PC-9 (cell line): Measurements from ENCODE around the gene FGF12. TPM values are rescaled to one million over a fixed set of nuclear protein-coding genes. Genes with fewer than 3 reads are reported as not detected.

Experiments
- BruUV-seq: library from RNA; stranded (reverse); fragments of 400-500 nt; replicated peaks from 2 replicates; lab custom pipeline; 2021; lab: Mats Ljungman, UMichigan
- CTCF ChIA-PET: fragments of 300-600 bp; sonication (Branson Sonifier 250); formaldehyde crosslinking; loops from one replicate; lab custom pipeline; 2022; ENCODE audit warnings: antibody characterized with exemption; lab: Charles Lee
- POLR2A ChIA-PET: fragments of 300-600 bp; sonication (Branson Sonifier 250); formaldehyde crosslinking; loops from one replicate; lab custom pipeline; 2022; ENCODE audit warnings: antibody characterized with exemption; ENCODE audit not compliant: unreplicated experiment; lab: Charles Lee
- DNase-seq, 2 experiments: peaks; one replicate each; pipeline versions ENCODE4 v3.0.0 to v3.0.0-alpha.2; 2015 to 2022; ENCODE audit warnings: mixed read lengths in 1 of 2
- H2AFZ ChIP-seq: fragments of 200-600 bp; sonication (generic); 2 replicates; pipeline ENCODE4 v1.8.1; 2017; ENCODE audit warnings: antibody characterized with exemption
- H3F3A ChIP-seq: fragments of 200-600 bp; sonication (generic); 2 replicates; pipeline ENCODE4 v1.8.1; 2017; ENCODE audit warnings: antibody characterized with exemption, mild to moderate bottlenecking, low read depth; ENCODE audit not compliant: insufficient read depth
- H3K27ac ChIP-seq: fragments of 200-600 bp; sonication (generic); 2 replicates; pipeline ENCODE4 v1.6.1; 2016; ENCODE audit warnings: mixed run types
- H3K27me3 ChIP-seq: fragments of 200-600 bp; sonication (generic); 2 replicates; pipeline ENCODE4 v1.6.1; 2016; ENCODE audit warnings: low read depth, mixed run types; ENCODE audit not compliant: insufficient read depth
- H3K36me3 ChIP-seq: fragments of 200-600 bp; sonication (generic); 2 replicates; pipeline ENCODE4 v1.6.1; 2016; ENCODE audit warnings: low read depth, mixed run types
- H3K4me1 ChIP-seq: fragments of 200-600 bp; sonication (generic); replicated peaks from 2 replicates; pipeline ENCODE4 v1.6.1; 2016; ENCODE audit warnings: mixed run types; ENCODE audit not compliant: insufficient read depth
- H3K4me2 ChIP-seq: fragments of 200-600 bp; sonication (generic); 2 replicates; pipeline ENCODE4 v1.6.1; 2017; ENCODE audit warnings: mixed run types
- H3K4me3 ChIP-seq: fragments of 200-600 bp; sonication (generic); 2 replicates; pipeline ENCODE4 v1.6.1; 2016; ENCODE audit warnings: mixed run types
- H3K79me2 ChIP-seq: fragments of 200-600 bp; sonication (generic); 2 replicates; pipeline ENCODE4 v1.6.1; 2017; ENCODE audit warnings: low read depth, mixed run types
- H3K9me2 ChIP-seq: fragments of 200-600 bp; sonication (generic); 2 replicates; pipeline ENCODE4 v1.8.1; 2017; ENCODE audit warnings: mild to moderate bottlenecking; ENCODE audit not compliant: insufficient read depth
- H3K9me3 ChIP-seq: fragments of 200-600 bp; sonication (generic); 2 replicates; pipeline ENCODE4 v1.8.1; 2016; ENCODE audit warnings: low read depth; ENCODE audit not compliant: insufficient read depth
- H4K20me1 ChIP-seq: fragments of 200-600 bp; sonication (generic); 2 replicates; pipeline ENCODE4 v1.8.1; 2017; ENCODE audit not compliant: insufficient read depth
- EZH2 ChIP-seq: fragments of 200-600 bp; sonication (generic); IDR thresholded peaks from 2 replicates; pipeline ENCODE4 v1.8.0; 2017; ENCODE audit warnings: antibody characterized with exemption, low read depth
- intact Hi-C: fragments of 100-400 bp; cut with micrococcal nuclease; formaldehyde crosslinking; loops from one replicate; pipeline ENCODE4 v1.10.0; 2022; ENCODE audit not compliant: unreplicated experiment
- total RNA-seq: library from RNA; stranded (reverse); gene quantifications from 2 replicates; pipeline ENCODE4 v1.2.3, GENCODE V29; 2021
- TF ChIP-seq, protein P1 (sequence below): fragments of 200-600 bp; sonication (generic); conservative IDR thresholded peaks from 2 replicates; pipeline ENCODE4 v1.6.1; 2017; ENCODE audit warnings: mixed run types, antibody characterized with exemption, mild to moderate bottlenecking, moderate library complexity

FGF12 gene
- total RNA-seq, 1 experiment from 2014 or later: 10.9 TPM

- TF ChIP-seq, protein P1, sequence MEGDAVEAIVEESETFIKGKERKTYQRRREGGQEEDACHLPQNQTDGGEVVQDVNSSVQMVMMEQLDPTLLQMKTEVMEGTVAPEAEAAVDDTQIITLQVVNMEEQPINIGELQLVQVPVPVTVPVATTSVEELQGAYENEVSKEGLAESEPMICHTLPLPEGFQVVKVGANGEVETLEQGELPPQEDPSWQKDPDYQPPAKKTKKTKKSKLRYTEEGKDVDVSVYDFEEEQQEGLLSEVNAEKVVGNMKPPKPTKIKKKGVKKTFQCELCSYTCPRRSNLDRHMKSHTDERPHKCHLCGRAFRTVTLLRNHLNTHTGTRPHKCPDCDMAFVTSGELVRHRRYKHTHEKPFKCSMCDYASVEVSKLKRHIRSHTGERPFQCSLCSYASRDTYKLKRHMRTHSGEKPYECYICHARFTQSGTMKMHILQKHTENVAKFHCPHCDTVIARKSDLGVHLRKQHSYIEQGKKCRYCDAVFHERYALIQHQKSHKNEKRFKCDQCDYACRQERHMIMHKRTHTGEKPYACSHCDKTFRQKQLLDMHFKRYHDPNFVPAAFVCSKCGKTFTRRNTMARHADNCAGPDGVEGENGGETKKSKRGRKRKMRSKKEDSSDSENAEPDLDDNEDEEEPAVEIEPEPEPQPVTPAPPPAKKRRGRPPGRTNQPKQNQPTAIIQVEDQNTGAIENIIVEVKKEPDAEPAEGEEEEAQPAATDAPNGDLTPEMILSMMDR: no peak
- TF ChIP-seq EZH2: no peak
- no peak overlapping the region for H3K27ac ChIP-seq
- no peaks in the 10 kb centered on the region for H3K79me2 ChIP-seq
- CTCF ChIA-PET: no interaction called here
- H3K4me2 ChIP-seq: no peak overlapping the region
- H2AFZ ChIP-seq: no peak overlapping the region
- no peaks in the 10 kb centered on the region for H3K36me3 ChIP-seq
- H3K9me3 ChIP-seq: no peaks in the 10 kb centered on the region
- H3K27me3 ChIP-seq: no peaks in the 10 kb centered on the region
- H4K20me1 ChIP-seq: no peaks in the 10 kb centered on the region
- no peaks in the 10 kb centered on the region for H3K4me1 ChIP-seq
- no peak for DNase-seq
- POLR2A ChIA-PET: no interaction called here
- no TSS peak for BruUV-seq
- H3K9me2 ChIP-seq: peaks cover 3% of the 10 kb centered on the region; the same call in 1 of the 2 replicates
- intact Hi-C loops: no loop called here
- no peaks in the 10 kb centered on the region for H3F3A ChIP-seq
- no peak overlapping the region for H3K4me3 ChIP-seq
Measured at GRCh38 chr3:192620275-192620674, 107.1 kb downstream of the FGF12 start.

DNA sequence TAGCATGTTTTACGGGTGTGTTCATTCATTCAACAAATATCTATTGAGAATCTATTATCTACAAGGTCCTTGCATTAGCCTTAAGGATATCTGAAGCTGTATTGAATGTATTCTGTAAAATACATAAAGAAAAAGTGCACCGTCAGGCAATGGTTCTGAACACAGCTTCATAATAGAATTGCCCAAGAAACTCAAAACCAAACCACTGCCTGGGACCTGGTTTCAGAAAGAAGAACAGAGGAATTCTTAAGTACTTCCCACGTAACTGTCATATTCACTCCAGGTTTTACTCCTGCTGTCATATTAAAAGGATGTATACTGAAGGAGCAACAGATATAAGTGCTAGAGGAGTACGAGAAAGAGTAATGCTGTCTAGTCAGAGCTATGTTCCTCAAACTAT is 115.9 kb downstream of the FGF12 start:
- Histone ChIP-seq H3K27me3 (no peaks in the 10 kb centered on the region), H3K9me3 (no peaks in the 10 kb centered on the region), H4K20me1 (no peaks in the 10 kb centered on the region), H3K79me2 (no peaks in the 10 kb centered on the region), H3K27ac (no peak overlapping the region), H3F3A (no peaks in the 10 kb centered on the region), H3K4me3 (no peak overlapping the region), H2AFZ (no peak overlapping the region), H3K4me2 (no peak overlapping the region), H3K9me2 (peaks cover 3% of the 10 kb centered on the region; the same call in 1 of the 2 replicates), H3K4me1 (no peaks in the 10 kb centered on the region), H3K36me3 (no peaks in the 10 kb centered on the region)
- TF ChIP-seq EZH2: no peak
- TF ChIP-seq, protein P1: no peak
- no peak for DNase-seq
- ChIA-PET CTCF (no interaction called here), POLR2A (no interaction called here)
- intact Hi-C loops: no loop called here
- BruUV-seq: no TSS peak

DNA sequence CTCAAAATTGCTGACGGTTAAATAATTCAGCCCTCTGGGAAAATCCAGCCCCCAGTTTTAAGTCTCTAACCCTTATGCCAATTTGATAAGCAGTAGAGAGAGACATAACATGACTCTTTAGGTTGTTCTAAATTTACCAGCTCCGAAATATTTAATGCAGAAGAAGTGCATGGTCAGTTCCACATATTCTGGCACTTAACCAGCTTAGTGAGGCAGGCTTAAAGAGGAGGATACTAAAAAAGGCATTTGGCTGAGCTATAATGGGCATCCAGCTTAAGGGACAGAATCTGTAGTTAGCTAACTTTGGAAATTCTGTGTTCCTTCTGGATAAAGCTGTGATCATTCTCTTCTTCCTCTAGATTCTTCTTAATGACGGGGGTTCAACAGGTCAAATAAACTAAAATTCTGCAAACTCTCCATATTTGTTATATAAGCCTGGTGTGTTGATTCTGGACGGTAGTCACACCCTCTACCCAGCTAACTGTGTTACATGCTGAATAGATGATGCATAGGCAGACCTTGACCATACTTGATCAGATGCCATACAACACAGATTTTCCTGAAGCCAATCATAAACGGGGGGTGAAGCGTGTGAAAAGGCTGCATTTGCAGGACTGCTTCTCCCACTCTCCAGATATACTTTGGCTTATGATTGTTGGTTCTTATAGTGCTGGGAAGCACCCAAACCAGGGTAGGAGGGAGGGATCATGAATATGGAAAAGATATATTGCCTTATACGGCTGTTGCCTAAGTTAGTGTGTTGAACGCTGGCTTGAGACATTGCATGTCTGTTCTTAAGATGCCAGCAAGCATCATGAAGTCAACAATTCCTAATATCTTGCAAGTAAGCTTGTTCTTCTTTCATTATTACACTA is 118.4 kb downstream of the FGF12 start:
- Histone ChIP-seq H3K9me3 (no peaks in the 10 kb centered on the region), H2AFZ (no peak overlapping the region), H3K4me1 (no peaks in the 10 kb centered on the region), H3F3A (no peaks in the 10 kb centered on the region), H3K36me3 (no peaks in the 10 kb centered on the region), H3K27me3 (no peaks in the 10 kb centered on the region), H3K4me2 (no peak overlapping the region), H3K4me3 (no peak overlapping the region), H3K9me2 (no peaks in the 10 kb centered on the region), H3K27ac (no peak overlapping the region), H3K79me2 (no peaks in the 10 kb centered on the region), H4K20me1 (no peaks in the 10 kb centered on the region)
- intact Hi-C loops: no loop called here
- CTCF ChIA-PET: no interaction called here
- POLR2A ChIA-PET: no interaction called here
- BruUV-seq: no TSS peak
- no peak for TF ChIP-seq EZH2
- TF ChIP-seq, protein P1: no peak
- no peak for DNase-seq
